Activated CD8-positive, alpha-beta memory T cell treated with anti-CD3 and anti-CD28 coated beads, Interleukin-2, amount 50 U/mL, for 1 hour (primary cell): ENCODE results near the gene PLEKHG4.

Experiments
- DNase-seq: peaks from one replicate; pipeline ENCODE4 v3.0.0-alpha.2; 2020; ENCODE audit errors: extremely low read depth

PLEKHG4 gene

DNA sequence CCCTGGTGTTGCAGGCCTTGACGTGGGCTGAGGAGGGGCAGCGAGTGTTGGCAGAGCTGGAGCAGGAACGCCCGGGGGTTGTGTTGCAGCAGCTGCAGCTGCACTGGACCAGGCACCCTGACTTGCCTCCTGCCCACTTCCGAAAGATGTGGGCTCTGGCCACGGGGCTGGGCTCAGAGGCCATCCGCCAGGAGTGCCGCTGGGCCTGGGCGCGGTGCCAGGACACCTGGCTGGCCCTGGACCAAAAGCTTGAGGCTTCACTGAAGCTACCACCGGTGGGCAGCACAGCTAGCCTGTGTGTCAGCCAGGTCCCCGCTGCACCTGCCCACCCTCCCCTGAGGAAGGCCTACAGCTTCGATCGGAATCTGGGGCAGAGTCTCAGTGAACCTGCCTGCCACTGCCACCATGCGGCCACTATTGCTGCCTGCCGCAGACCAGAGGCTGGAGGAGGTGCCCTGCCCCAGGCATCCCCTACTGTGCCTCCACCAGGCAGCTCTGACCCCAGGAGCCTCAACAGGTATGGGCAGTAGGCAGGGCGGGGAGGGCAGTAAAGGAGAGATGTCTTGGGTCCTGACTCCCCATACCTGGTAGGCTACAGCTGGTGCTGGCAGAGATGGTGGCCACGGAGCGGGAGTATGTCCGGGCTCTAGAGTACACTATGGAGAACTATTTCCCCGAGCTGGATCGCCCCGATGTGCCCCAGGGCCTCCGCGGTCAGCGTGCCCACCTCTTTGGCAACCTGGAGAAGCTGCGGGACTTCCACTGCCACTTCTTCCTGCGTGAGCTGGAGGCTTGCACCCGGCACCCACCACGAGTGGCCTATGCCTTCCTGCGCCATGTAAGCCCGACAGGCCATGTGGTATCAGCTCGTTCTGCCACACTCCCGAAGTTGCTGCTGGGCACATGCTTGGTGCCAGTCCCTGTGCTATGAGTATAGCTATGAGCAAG, 5.6 kb downstream of the PLEKHG4 start:
- no peak for DNase-seq

GRCh38 chr16:67286441-67287235, 7.3 kb downstream of the PLEKHG4 start:
- no peak for DNase-seq

GRCh38 chr16:67287960-67288359, 8.6 kb downstream of the PLEKHG4 start:
- DNase-seq: no peak

DNA sequence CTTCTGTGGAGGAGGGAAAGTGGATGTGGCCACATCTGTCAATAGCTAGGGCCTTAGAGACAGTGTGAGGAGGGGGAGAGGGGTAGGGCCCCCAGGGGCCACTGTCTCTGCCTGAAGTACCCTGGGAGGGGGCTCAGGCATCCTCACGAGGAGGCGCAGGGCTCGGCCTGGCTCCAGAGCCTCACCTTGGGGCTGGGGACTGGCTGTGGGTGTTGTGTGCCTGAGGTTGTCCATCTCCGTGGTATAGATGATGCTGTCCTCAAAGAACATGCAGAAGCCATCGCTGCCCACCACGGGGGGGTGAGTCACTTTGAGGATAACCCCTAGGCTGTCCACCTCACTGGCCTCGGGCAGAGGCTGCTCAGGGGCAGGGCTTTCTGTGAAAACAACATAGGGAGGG, 12.1 kb downstream of the PLEKHG4 start:
- DNase-seq: no peak

- DNase-seq: no peak
These were observed 14.9 kb downstream of the PLEKHG4 start for GRCh38 chr16:67294171-67294757.

DNA sequence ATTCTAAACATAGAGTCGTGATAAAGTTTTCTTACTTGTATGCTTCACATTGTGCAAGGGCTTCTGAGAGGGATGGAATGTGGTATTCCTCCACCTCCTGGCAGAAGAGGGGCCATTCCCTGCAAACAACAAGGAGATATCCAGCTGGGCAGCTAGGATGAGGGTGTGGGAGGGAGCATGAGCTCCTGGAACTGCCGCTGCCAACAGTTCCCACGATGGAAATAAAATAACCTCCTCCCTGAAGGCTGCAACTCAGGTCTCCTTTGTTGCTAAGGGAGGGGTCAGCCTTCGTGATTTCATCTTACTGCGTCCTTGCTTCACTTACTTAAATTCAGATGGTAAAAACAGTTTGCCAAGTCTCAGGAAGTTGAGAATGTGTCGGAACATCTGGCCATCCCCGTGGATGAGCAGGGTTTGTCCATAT, 15.6 kb downstream of the PLEKHG4 start:
- no peak for DNase-seq

DNA sequence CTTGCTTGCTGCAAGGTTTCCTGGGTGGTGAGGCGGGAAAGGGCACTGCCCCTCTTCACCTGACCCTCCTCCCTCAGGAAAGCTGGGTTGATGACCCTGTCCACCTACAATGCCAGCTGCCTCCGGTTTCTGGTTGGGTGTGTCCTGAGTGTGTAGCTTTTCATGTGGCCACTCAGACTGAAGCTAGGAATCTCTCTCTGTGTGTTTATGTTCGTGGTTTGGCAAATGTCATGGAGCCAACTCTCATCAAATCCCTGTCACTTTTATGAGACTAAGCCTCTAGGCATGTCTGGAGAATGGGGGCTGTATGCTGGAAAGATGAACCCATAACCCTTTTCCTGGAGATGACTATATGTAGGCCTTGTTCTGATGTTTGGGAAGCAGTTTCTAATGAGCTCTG, 17.1 kb downstream of the PLEKHG4 start:
- no peak for DNase-seq

DNA sequence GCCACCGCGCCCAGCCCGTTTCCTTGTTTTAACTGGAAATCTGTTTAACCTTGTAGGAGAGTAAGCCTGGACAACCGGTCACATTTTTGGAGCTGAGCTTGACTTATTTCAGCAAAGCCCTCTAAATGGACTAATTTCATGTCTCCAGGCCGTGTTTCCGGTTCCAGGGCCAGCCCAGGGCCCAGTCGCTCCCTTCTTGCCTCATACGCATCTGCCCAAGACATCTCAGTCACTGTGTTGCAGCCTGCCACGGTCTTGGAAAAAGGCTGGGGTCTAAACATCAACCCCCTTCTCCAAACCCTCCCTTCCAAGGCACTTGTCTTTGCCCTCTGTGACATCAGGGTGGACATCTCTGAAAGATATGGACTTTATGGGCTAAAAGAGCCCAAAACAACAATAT, 18.9 kb downstream of the PLEKHG4 start:
- no peak for DNase-seq

DNA sequence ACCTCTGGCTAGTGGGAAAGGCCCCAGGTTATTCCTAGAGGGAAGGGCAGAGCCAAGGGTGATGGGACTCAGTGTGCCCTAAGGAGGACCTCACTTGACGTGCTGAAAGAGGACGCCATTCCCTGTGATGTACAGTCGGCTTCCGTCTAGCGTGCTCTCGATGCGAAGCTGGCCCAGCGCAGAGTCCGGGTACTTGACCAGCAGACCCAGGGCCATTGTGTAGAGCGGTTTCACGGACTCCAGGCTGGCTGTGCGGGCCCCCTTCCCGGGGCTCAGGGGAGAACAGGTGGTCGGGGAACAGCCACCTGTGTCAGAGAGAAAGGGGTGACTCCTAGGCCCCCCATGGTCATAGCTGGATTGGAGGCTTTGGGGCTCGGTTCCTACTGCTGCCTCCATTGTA, 19.9 kb downstream of the PLEKHG4 start:
- DNase-seq: no peak

DNA sequence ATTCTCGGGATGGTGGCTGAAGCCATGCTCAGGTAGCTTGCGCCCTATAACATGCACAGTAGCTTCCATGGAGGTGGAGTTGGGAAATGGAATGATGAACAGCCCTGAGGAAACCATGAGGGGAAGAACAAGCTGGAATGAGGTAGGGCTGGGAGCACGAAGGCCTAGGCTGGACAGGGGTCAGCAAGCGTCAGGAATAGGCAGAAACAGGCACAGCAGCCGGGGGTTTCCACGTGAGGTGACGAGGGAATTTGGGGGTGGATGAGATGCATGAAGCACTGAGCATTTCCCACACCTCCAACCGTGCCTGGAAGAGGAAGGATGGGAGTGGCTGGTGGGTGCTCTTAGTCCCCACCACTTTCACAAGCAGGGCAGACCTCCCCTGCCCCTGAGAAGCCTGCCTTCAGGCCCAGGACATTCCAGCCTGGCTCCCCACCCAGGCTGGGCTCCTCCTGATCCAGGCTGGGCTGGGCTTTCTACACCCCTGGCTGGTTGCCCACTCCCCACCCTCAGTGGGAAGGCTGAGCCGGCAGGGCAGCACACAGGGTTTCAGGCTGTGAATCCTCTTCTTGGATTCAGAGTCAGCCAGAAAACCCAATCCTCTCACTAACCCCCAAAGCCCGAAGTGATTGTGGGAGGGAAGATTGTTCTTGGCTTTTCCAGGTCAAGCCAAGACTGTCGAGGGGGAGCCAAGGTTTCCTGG, 21.9 kb downstream of the PLEKHG4 start:
- DNase-seq: no peak

DNA sequence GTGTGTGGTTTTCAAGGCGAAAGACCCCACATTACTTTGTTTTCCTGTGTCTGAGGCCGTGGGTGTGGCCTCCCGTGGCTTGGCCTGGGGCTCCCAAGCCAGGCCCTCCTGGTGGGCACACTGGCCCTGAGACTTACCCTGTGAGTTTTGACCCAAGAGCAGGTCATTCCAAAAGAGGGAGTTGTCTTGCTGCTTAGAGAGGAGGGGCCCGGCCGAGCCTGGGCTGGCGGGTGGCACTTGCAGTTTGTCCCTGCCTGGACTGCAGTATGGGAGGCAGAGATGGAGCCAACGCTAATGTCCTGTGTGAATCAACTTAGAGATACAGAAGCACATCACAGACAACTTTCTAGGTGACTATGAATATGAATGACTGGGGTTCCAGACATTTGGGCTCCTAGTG, 22.7 kb downstream of the PLEKHG4 start:
- no peak for DNase-seq

DNA sequence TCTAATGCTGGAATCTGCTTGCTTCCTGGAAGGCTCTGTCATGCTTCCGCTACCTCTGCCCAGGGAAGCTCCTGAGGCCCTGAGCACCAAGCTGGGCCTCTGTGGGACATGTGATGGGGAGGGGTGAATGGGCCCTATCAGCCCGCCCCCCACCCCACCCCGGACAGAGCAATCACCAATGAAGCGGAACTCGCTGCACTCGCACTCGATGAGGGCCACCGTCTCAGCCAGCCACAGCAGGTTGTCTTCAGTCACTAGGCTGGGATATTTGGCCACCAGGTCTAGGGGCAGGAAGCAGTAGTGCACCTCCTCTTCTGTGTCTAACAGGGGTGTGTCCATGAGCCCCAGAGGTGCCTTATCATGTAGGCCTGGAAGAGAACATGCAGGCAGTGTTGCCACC, 23.6 kb downstream of the PLEKHG4 start:
- no peak for DNase-seq

GRCh38 chr16:67304020-67304419, 24.7 kb downstream of the PLEKHG4 start:
- no peak for DNase-seq

- DNase-seq: no peak
These were observed 26.1 kb downstream of the PLEKHG4 start for GRCh38 chr16:67305216-67306071.

GRCh38 chr16:67310561-67310960, 31.2 kb downstream of the PLEKHG4 start:
- DNase-seq: no peak

- DNase-seq: no peak
These were observed 32.5 kb downstream of the PLEKHG4 start for GRCh38 chr16:67311607-67312488.

- DNase-seq: no peak
These were observed 33.4 kb downstream of the PLEKHG4 start for GRCh38 chr16:67312719-67313118.

GRCh38 chr16:67317853-67318252, 38.5 kb downstream of the PLEKHG4 start:
- DNase-seq: no peak

DNA sequence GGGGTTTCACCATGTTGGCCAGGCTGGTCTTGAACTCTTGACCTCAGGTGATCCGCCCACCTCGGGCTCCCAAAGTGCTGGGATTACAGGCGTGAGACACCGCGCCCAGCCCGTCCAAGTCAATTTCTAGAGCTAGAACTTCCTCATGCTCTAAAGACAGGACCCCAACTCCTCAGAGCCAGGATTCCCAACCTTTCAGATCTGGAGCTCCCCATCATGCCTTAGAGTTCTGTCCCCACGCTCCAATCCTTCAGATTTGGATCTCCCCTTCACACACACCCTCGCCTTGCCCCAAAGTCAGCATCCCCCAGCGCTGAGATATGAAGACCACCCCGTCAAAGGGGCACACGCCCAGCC, 46.8 kb downstream of the PLEKHG4 start:
- DNase-seq: no peak
